ENCODE data around the gene GPR101. TPM values are rescaled to one million over a fixed set of nuclear protein-coding genes. Genes with fewer than 3 reads are reported as not detected.

GPR101 gene
- total RNA-seq, 1 experiment from 2014 or later: not detected

- Mint-ChIP-seq H3K4me1 (no peaks in the 10 kb centered on the region), H3K4me3 (no peak overlapping the region), H3K27ac (no peak overlapping the region), H3K27me3 (ENCODE audit: low read depth) (peaks cover 44% of the 10 kb centered on the region), H3K9me3 (peaks cover 66 to 77% of the 10 kb centered on the region in 2 experiments), H3K36me3 (ENCODE audit: insufficient read depth in 1 of 3, low read depth in 3 of 3) (no peaks in the 10 kb centered on the region; a peak in 2 of 7 replicates)
- no peak overlapping the region for H3K56ac ChIP-seq (ENCODE audit: insufficient read length, low read depth, low read length)
- H4K8ac ChIP-seq (replicated peaks; ENCODE audit: insufficient read length, low read depth, low read length): no peak overlapping the region
- H3K4me1 ChIP-seq (ENCODE audit: insufficient read depth, low read length): no peaks in the 10 kb centered on the region
- no CpG with 5 or more reads among the region's 4 CpGs for WGBS (ENCODE audit: extremely low coverage, insufficient read length, low lambda C conversion rate)
- H2BK20ac ChIP-seq (ENCODE audit: low read depth, low read length, poor library complexity, severe bottlenecking): no peak overlapping the region
- TF ChIP-seq CTCF (conservative IDR thresholded peaks at IDR 0.05): no peak
- no peak overlapping the region for H3K9ac ChIP-seq (ENCODE audit: extremely low read depth, insufficient read length, low read length)
- H2BK15ac ChIP-seq (ENCODE audit: low read depth, low read length): no peak overlapping the region
- no peaks in the 10 kb centered on the region for H3K27me3 ChIP-seq (ENCODE audit: insufficient read depth, low read length)
- H3K23ac ChIP-seq (ENCODE audit: insufficient read length, low read depth, low read length): no peak overlapping the region
- no peak overlapping the region for H4K91ac ChIP-seq (ENCODE audit: insufficient read length, low read depth, low read length)
- H2BK12ac ChIP-seq (ENCODE audit: insufficient read length, low read depth, low read length): no peak overlapping the region
- no peak overlapping the region for H2BK5ac ChIP-seq (ENCODE audit: insufficient read length, low read length)
- H2BK120ac ChIP-seq (ENCODE audit: low read depth, low read length, poor library complexity, severe bottlenecking): no peak overlapping the region
- peaks cover 45% of the 10 kb centered on the region for H3K9me3 ChIP-seq (ENCODE audit: control insufficient read depth, low read depth, low read length)
- H3K23me2 ChIP-seq (ENCODE audit: insufficient read length, low read depth, low read length, poor library complexity, severe bottlenecking): no peaks in the 10 kb centered on the region
- no peak for DNase-seq
- no peak overlapping the region for H3K4me2 ChIP-seq (ENCODE audit: insufficient read depth, insufficient read length, low read length)
- no peaks in the 10 kb centered on the region for H4K20me1 ChIP-seq (ENCODE audit: control insufficient read depth, insufficient read depth, insufficient read length)
- H3K27ac ChIP-seq (ENCODE audit: insufficient read length, low read depth, low read length): no peak overlapping the region
- H4K5ac ChIP-seq (ENCODE audit: insufficient read length, low read depth, low read length): no peak overlapping the region
- no peaks in the 10 kb centered on the region for H3K79me1 ChIP-seq (ENCODE audit: insufficient read depth, low read depth, low read length, poor library complexity, severe bottlenecking)
- no peak overlapping the region for H3K18ac ChIP-seq (ENCODE audit: insufficient read length, low read depth, low read length)
- no peak overlapping the region for H2AFZ ChIP-seq (ENCODE audit: low read length)
- no peaks in the 10 kb centered on the region for H3K79me2 ChIP-seq (ENCODE audit: insufficient read depth, low read length)
- H2AK5ac ChIP-seq (ENCODE audit: insufficient read length, low read length): no peak overlapping the region
- H3K14ac ChIP-seq (ENCODE audit: insufficient read depth, low read length): no peak overlapping the region
- no peak overlapping the region for H3T11ph ChIP-seq (ENCODE audit: low read length)
- H3K4ac ChIP-seq (ENCODE audit: low read depth, low read length): no peak overlapping the region
Measured at GRCh38 chrX:137044893-137045292, 11.1 kb upstream of the GPR101 start.

All from H9 (cell line).